ENCODE results near the gene RFXAP. TPM values are rescaled to one million over a fixed set of nuclear protein-coding genes. Genes with fewer than 3 reads are reported as not detected.

The RFXAP gene
- total RNA-seq, 1 donor from 2014 or later, result 5.9 TPM

DNA sequence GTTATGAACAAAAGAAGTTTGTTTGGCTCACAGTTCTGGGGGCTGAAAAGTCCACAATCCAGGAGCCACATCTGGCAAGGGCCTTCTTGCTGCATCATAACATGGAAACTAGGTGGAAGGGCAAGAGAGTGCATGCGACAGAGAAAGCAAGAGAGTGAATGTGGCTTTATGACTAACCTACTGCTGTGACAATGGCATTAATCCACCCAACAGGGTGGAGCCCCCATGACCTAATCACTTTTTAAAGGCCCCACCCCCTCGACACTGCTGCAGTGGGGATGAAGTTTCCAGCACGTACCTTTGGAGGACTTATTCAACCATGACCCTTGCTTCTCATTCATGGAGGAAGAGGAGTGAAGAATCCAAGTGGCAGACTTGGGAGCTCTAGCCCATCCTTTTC is 30.0 kb upstream of the RFXAP start:
- no peaks in the 10 kb centered on the region for H3K9me3 ChIP-seq
- intact Hi-C loops (cut with DNase I), result no loop called here

GRCh38 chr13:36789730-36790129 is 29.3 kb upstream of the RFXAP start:
- DNase-seq (ENCODE audit: low spot score in 2 of 2), result no peak
- Histone ChIP-seq H3K36me3 (no peaks in the 10 kb centered on the region), H3K9me3 (no peaks in the 10 kb centered on the region), H3K27me3 (no peaks in the 10 kb centered on the region), H3K27ac (no peak overlapping the region), H3K4me3 (no peak overlapping the region), H3K4me1 (no peaks in the 10 kb centered on the region)
- intact Hi-C loops (cut with DNase I), result no loop called here
- no peak for TF ChIP-seq CTCF (IDR thresholded peaks at IDR 0.05)

More for the DNA sequence above, 30.0 kb upstream of the RFXAP start:
- Histone ChIP-seq H3K4me1 (no peaks in the 10 kb centered on the region), H3K27me3 (no peaks in the 10 kb centered on the region), H3K36me3 (no peaks in the 10 kb centered on the region), H3K27ac (no peak overlapping the region), H3K4me3 (no peak overlapping the region)
- no peak for TF ChIP-seq CTCF (IDR thresholded peaks at IDR 0.05)
- DNase-seq (ENCODE audit: low spot score in 2 of 2), result no peak

DNA sequence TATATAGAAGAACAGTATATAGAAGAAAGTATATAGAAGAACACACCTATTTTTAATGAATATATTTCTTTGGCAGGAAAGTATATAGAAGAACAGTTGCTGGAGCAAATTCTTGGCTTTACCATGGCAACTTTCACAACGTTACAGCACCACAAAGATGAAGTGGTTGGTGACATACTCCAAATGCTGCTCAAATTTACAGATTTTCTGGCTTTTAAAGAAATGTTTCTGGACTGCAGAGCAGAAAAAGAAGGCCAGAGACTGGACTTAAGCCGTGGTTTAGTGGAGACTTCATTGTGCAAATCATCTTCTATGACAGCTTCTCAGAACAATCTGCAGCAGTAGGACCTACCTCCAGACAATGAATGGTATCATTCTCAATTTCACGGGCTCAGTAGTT is 24.3 kb upstream of the RFXAP start:
- no peak overlapping the region for H3K27ac ChIP-seq
- TF ChIP-seq CTCF (IDR thresholded peaks at IDR 0.05), result no peak
- intact Hi-C loops (cut with DNase I), result no loop called here
- no peak for DNase-seq (ENCODE audit: low spot score in 2 of 2)
- no peaks in the 10 kb centered on the region for H3K36me3 ChIP-seq
- no peaks in the 10 kb centered on the region for H3K27me3 ChIP-seq
- H3K4me1 ChIP-seq, result no peaks in the 10 kb centered on the region
- no peak overlapping the region for H3K4me3 ChIP-seq
- no peaks in the 10 kb centered on the region for H3K9me3 ChIP-seq

DNA sequence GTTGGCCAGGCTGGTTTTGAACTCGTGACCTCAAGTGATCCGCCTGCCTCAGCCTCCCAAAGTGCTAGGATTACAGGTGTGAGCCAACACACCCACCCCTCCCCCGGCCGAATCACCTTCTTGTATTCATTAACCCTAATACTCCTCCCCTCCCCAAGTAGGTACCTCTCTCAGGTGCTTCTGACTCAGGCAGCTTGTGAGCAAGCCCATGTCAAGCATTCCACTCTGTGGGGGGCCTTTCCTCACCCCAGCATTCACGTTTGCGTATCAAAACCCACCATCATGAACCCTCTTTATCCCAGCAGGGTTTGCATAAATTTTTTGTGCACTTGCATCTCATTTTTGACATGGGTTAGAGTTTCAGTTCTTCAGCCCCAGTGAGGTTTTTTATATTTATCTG is 23.6 kb upstream of the RFXAP start:
- Histone ChIP-seq H3K4me1 (no peaks in the 10 kb centered on the region), H3K27ac (no peak overlapping the region), H3K27me3 (no peaks in the 10 kb centered on the region), H3K9me3 (no peaks in the 10 kb centered on the region), H3K36me3 (no peaks in the 10 kb centered on the region), H3K4me3 (no peak overlapping the region)
- intact Hi-C loops (cut with DNase I), result no loop called here
- no peak for DNase-seq (ENCODE audit: low spot score in 2 of 2)
- no peak for TF ChIP-seq CTCF (IDR thresholded peaks at IDR 0.05)

DNA sequence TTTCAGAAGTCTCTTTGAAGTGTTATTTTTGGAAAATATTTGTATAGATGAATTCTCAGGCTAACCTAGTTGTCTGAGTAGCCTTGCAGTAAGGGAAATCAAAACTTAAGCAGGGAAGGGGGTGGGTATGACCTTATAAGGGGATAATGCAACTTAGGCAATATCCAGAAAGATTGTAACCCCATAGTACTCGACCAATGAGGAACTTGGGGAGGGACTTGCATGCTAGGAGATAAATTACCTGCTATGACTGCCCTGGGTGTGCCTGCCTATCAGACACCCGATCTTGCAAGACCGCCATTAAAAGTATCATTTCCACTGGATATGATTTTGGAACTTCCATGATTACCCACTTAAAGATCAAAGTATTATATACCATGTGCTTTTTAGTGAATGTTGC is 23.0 kb upstream of the RFXAP start:
- H3K4me3 ChIP-seq, result no peak overlapping the region
- H3K36me3 ChIP-seq, result no peaks in the 10 kb centered on the region
- H3K27ac ChIP-seq, result no peak overlapping the region
- no peaks in the 10 kb centered on the region for H3K27me3 ChIP-seq
- no peak for DNase-seq (ENCODE audit: low spot score in 2 of 2)
- no peaks in the 10 kb centered on the region for H3K4me1 ChIP-seq
- intact Hi-C loops (cut with DNase I), result no loop called here
- no peak for TF ChIP-seq CTCF (IDR thresholded peaks at IDR 0.05)
- H3K9me3 ChIP-seq, result no peaks in the 10 kb centered on the region

- intact Hi-C loops (cut with DNase I), result no loop called here
- Histone ChIP-seq H3K4me1 (no peaks in the 10 kb centered on the region), H3K9me3 (no peaks in the 10 kb centered on the region), H3K36me3 (no peaks in the 10 kb centered on the region), H3K27me3 (no peaks in the 10 kb centered on the region), H3K27ac (no peak overlapping the region), H3K4me3 (no peak overlapping the region)
- TF ChIP-seq CTCF (IDR thresholded peaks at IDR 0.05), result no peak
- DNase-seq (ENCODE audit: low spot score in 2 of 2), result no peak
Measured at GRCh38 chr13:36801035-36801434, 18.0 kb upstream of the RFXAP start.
